Activated CD4-positive, alpha-beta T cell treated with anti-CD3 and anti-CD28 coated beads for 36 hours (primary cell): ENCODE results near the gene PUM1. TPM values are rescaled to one million over a fixed set of nuclear protein-coding genes. Genes with fewer than 3 reads are reported as not detected.
A peak's percentile ranks its signal among the peaks of the same experiment; 100 is the strongest.
"Not testable (repeated sequence)": the region's sequence is repeated elsewhere in the genome, so short reads cannot be mapped to it uniquely, and the experiment has no call there.

ENCODE experiments used
- ATAC-seq: fragments of 200-7000 bp; cut with Tn5 transposase; one replicate; pipeline ENCODE4 v1.10.0; 2021; ENCODE audit warnings: mild to moderate bottlenecking, moderate library complexity
- CTCF ChIA-PET: fragments of 350-600 bp; sonication (Branson Sonifier 250); formaldehyde crosslinking; loops from one replicate; lab custom pipeline; 2021; ENCODE audit warnings: antibody characterized with exemption; lab: Charles Lee
- POLR2A ChIA-PET: fragments of 350-600 bp; sonication (Branson Sonifier 250); formaldehyde crosslinking; loops from one replicate; lab custom pipeline; 2021; ENCODE audit warnings: antibody characterized with exemption, inconsistent platforms; lab: Charles Lee
- DNase-seq: peaks from one replicate; pipeline ENCODE4 v3.0.0-alpha.2; 2020
- H3K27ac Mint-ChIP-seq: one replicate; pipeline ENCODE4 v1.8.0; 2021; ENCODE audit warnings: mixed read lengths
- H3K27me3 Mint-ChIP-seq: one replicate; pipeline ENCODE4 v1.8.0; 2021; ENCODE audit warnings: mixed read lengths
- H3K36me3 Mint-ChIP-seq: one replicate; pipeline ENCODE4 v1.8.0; 2021; ENCODE audit warnings: low read depth, mixed read lengths
- H3K4me1 Mint-ChIP-seq: one replicate; pipeline ENCODE4 v1.8.0; 2021; ENCODE audit warnings: mixed read lengths
- H3K4me3 Mint-ChIP-seq: one replicate; pipeline ENCODE4 v1.8.0; 2021; ENCODE audit warnings: mild to moderate bottlenecking, moderate library complexity, mixed read lengths
- H3K9me3 Mint-ChIP-seq: one replicate; pipeline ENCODE4 v1.8.0; 2021; ENCODE audit warnings: low read depth, mixed read lengths
- intact Hi-C, 2 experiments: fragments of 100-400 bp; cut with DNase I in 1 of 2; cut with micrococcal nuclease in 1 of 2; formaldehyde crosslinking; loops; one replicate each; pipeline versions ENCODE4 v1.14.2 to v1.15.1; 2022 to 2024; cut with DNase I, micrococcal nuclease
- total RNA-seq, 2 experiments: library from RNA; stranded (reverse); gene quantifications; one replicate each; pipeline ENCODE4 v1.2.3, GENCODE V29; 2021

PUM1 gene
- total RNA-seq, 2 experiments from 2014 or later, result 87.1 to 91.4 TPM

GRCh38 chr1:31042656-31043055 is 22.9 kb downstream of the PUM1 start:
- H3K4me1 Mint-ChIP-seq, result peaks cover 42% of the 10 kb centered on the region
- no peaks in the 10 kb centered on the region for H3K27me3 Mint-ChIP-seq
- CTCF ChIA-PET, result no interaction called here
- H3K4me3 Mint-ChIP-seq, result no peak overlapping the region
- H3K9me3 Mint-ChIP-seq, result no peaks in the 10 kb centered on the region
- DNase-seq (no peak), ATAC-seq (no peak)
- H3K36me3 Mint-ChIP-seq, result peaks cover 52% of the 10 kb centered on the region
- intact Hi-C loops, result no loop called here
- POLR2A ChIA-PET, result interaction anchor here (0.6 kb wide), 1 partner anchor 61 kb away, joined by 3 read pairs; no protein-coding TSS in a partner anchor
- H3K27ac Mint-ChIP-seq, result no peak overlapping the region

GRCh38 chr1:31041529-31041928 is 24.0 kb downstream of the PUM1 start:
- ATAC-seq (no peak), DNase-seq (no peak)
- H3K27ac Mint-ChIP-seq, result no peak overlapping the region
- H3K9me3 Mint-ChIP-seq, result no peaks in the 10 kb centered on the region
- H3K4me3 Mint-ChIP-seq, result no peak overlapping the region
- POLR2A ChIA-PET, result interaction anchor here (0.8 kb wide), 1 partner anchor 31 kb away, joined by 3 read pairs; no protein-coding TSS in a partner anchor
- H3K4me1 Mint-ChIP-seq, result peaks cover 47% of the 10 kb centered on the region
- CTCF ChIA-PET, result interaction anchor here (0.8 to 1.1 kb wide), 3 partner anchors 14 to 47 kb away, joined by 3 to 4 read pairs (median 3); no protein-coding TSS in a partner anchor
- peaks cover 49% of the 10 kb centered on the region for H3K36me3 Mint-ChIP-seq
- intact Hi-C loops, result no loop called here
- H3K27me3 Mint-ChIP-seq, result no peaks in the 10 kb centered on the region

- Mint-ChIP-seq H3K27ac (no peak overlapping the region), H3K4me1 (peaks cover 55% of the 10 kb centered on the region), H3K36me3 (peaks cover 48% of the 10 kb centered on the region), H3K9me3 (no peaks in the 10 kb centered on the region), H3K4me3 (no peak overlapping the region), H3K27me3 (no peaks in the 10 kb centered on the region)
- ChIA-PET CTCF (interaction anchor here (0.8 kb wide), 1 partner anchor 43 kb away, joined by 3 read pairs; no protein-coding TSS in a partner anchor), POLR2A (interaction anchor here (1.2 kb wide), 1 partner anchor 24 kb away, joined by 4 read pairs; no protein-coding TSS in a partner anchor)
- intact Hi-C loops, result no loop called here
- no peak for DNase-seq
- ATAC-seq, result no peak
These were observed 25.5 kb downstream of the PUM1 start for GRCh38 chr1:31040038-31040437.

GRCh38 chr1:31038935-31039334 is 26.6 kb downstream of the PUM1 start:
- H3K36me3 Mint-ChIP-seq, result peaks cover 53% of the 10 kb centered on the region
- H3K4me3 Mint-ChIP-seq, H3K27me3 Mint-ChIP-seq, POLR2A ChIA-PET, H3K27ac Mint-ChIP-seq, ATAC-seq, intact Hi-C loops, DNase-seq, H3K9me3 Mint-ChIP-seq: not testable (repeated sequence)
- CTCF ChIA-PET, result interaction anchor here (0.6 kb wide), 1 partner anchor 558 kb away, joined by 3 read pairs; no protein-coding TSS in a partner anchor
- H3K4me1 Mint-ChIP-seq, result peaks cover 65% of the 10 kb centered on the region

- intact Hi-C loops, result no loop called here
- peaks cover 52% of the 10 kb centered on the region for H3K36me3 Mint-ChIP-seq
- H3K4me1 Mint-ChIP-seq, result peaks cover 66% of the 10 kb centered on the region
- no peak overlapping the region for H3K27ac Mint-ChIP-seq
- DNase-seq, result no peak
- no peak for ATAC-seq
- ChIA-PET POLR2A (no interaction called here), CTCF (interaction anchor here (0.6 kb wide), 1 partner anchor 559 kb away, joined by 3 read pairs; no protein-coding TSS in a partner anchor)
- no peaks in the 10 kb centered on the region for H3K27me3 Mint-ChIP-seq
- no peak overlapping the region for H3K4me3 Mint-ChIP-seq
- H3K9me3 Mint-ChIP-seq, result no peaks in the 10 kb centered on the region
These were observed 27.2 kb downstream of the PUM1 start for GRCh38 chr1:31038360-31038759.

- H3K4me3 Mint-ChIP-seq, result no peak overlapping the region
- CTCF ChIA-PET, result interaction anchor here (1.7 kb wide), 1 partner anchor 15 kb away, joined by 7 read pairs; no protein-coding TSS in a partner anchor
- no peak for DNase-seq
These were observed 28.6 kb downstream of the PUM1 start for GRCh38 chr1:31036749-31037500.

GRCh38 chr1:31033598-31033997 is 31.9 kb downstream of the PUM1 start:
- no peaks in the 10 kb centered on the region for H3K27me3 Mint-ChIP-seq
- ChIA-PET CTCF (interaction anchor here (0.7 kb wide), 1 partner anchor 31 kb away, joined by 3 read pairs; no protein-coding TSS in a partner anchor), POLR2A (no interaction called here)
- no peak overlapping the region for H3K4me3 Mint-ChIP-seq
- peaks cover 51% of the 10 kb centered on the region for H3K36me3 Mint-ChIP-seq
- H3K9me3 Mint-ChIP-seq, result no peaks in the 10 kb centered on the region
- peaks cover 76% of the 10 kb centered on the region for H3K4me1 Mint-ChIP-seq
- DNase-seq, result no peak
- no peak overlapping the region for H3K27ac Mint-ChIP-seq
- intact Hi-C loops, result no loop called here
- no peak for ATAC-seq

More at GRCh38 chr1:31036749-31037500, 28.6 kb downstream of the PUM1 start:
- POLR2A ChIA-PET, result interaction anchor here (0.6 to 0.7 kb wide), 2 partner anchors 27 to 531 kb away, joined by 3 read pairs; no protein-coding TSS in a partner anchor
- Mint-ChIP-seq H3K9me3 (no peaks in the 10 kb centered on the region), H3K27ac (peak overlapping the region; percentile 40), H3K4me1 (peaks cover 66% of the 10 kb centered on the region), H3K36me3 (peaks cover 47% of the 10 kb centered on the region), H3K27me3 (no peaks in the 10 kb centered on the region)
- intact Hi-C loops, result loop anchor here in 1 of 2 experiments (1.0 kb wide), 1 partner anchor 27 kb away; no protein-coding TSS in a partner anchor
- ATAC-seq, result peak; percentile 89

GRCh38 chr1:31032266-31032665 is 33.3 kb downstream of the PUM1 start:
- DNase-seq (no peak), ATAC-seq (no peak)
- ChIA-PET CTCF (no interaction called here), POLR2A (no interaction called here)
- intact Hi-C loops, result no loop called here
- no peak overlapping the region for H3K27ac Mint-ChIP-seq
- no peaks in the 10 kb centered on the region for H3K9me3 Mint-ChIP-seq
- H3K4me1 Mint-ChIP-seq, result peaks cover 77% of the 10 kb centered on the region
- no peaks in the 10 kb centered on the region for H3K27me3 Mint-ChIP-seq
- H3K4me3 Mint-ChIP-seq, result no peak overlapping the region
- H3K36me3 Mint-ChIP-seq, result peaks cover 51% of the 10 kb centered on the region

- intact Hi-C loops, result loop anchor here in 1 of 2 experiments (2.0 kb wide), 1 partner anchor 19 kb away; no protein-coding TSS in a partner anchor
- ChIA-PET POLR2A (interaction anchor here (0.7 kb wide), 1 partner anchor 206 kb away, joined by 3 read pairs; no protein-coding TSS in a partner anchor), CTCF (interaction anchor here (0.6 to 1.5 kb wide), 3 partner anchors 74 to 150 kb away, joined by 3 to 4 read pairs (median 3); no protein-coding TSS in a partner anchor)
- DNase-seq (no peak), ATAC-seq (no peak)
- Mint-ChIP-seq H3K4me3 (no peak overlapping the region), H3K27ac (peak overlapping the region; percentile 43), H3K9me3 (no peaks in the 10 kb centered on the region), H3K4me1 (peaks cover 73% of the 10 kb centered on the region), H3K27me3 (no peaks in the 10 kb centered on the region), H3K36me3 (peaks cover 47% of the 10 kb centered on the region)
These were observed 34.0 kb downstream of the PUM1 start for GRCh38 chr1:31031330-31032143.

- Mint-ChIP-seq H3K27ac (peak overlapping the region; percentile 52), H3K9me3 (no peaks in the 10 kb centered on the region), H3K4me1 (peaks cover 74% of the 10 kb centered on the region), H3K36me3 (peaks cover 46% of the 10 kb centered on the region), H3K27me3 (no peaks in the 10 kb centered on the region), H3K4me3 (no peak overlapping the region)
- peak; percentile 52 for ATAC-seq
- CTCF ChIA-PET, result no interaction called here
- no peak for DNase-seq
- intact Hi-C loops, result loop anchor here in 1 of 2 experiments (5.0 kb wide), 1 partner anchor 33 kb away; no protein-coding TSS in a partner anchor
- POLR2A ChIA-PET, result no interaction called here
These were observed 36.5 kb downstream of the PUM1 start for GRCh38 chr1:31029026-31029425.
